HepG2 (cell line): Measurements from ENCODE around the gene STIMATE. TPM values are rescaled to one million over a fixed set of nuclear protein-coding genes. Genes with fewer than 3 reads are reported as not detected.

Source experiments
- ATAC-seq: fragments of 200-7000 bp; cut with Tn5 transposase; 3 replicates; pipeline ENCODE4 v1.9.1; 2020; ENCODE audit warnings: mild to moderate bottlenecking, moderate library complexity
- BruUV-seq: library from RNA; stranded (reverse); fragments of 400-500 nt; replicated peaks from 2 replicates; lab custom pipeline; 2021; lab: Mats Ljungman, UMichigan
- CTCF ChIA-PET: fragments of 300-600 bp; formaldehyde crosslinking; extraction: SDS; loops from one replicate; lab custom pipeline; 2021; ENCODE audit warnings: low total read pairs, inconsistent platforms, low intra/inter-chr PET ratio; lab: Yijun Ruan, JAX
- POLR2A ChIA-PET: fragments of 350-600 bp; sonication (Branson Sonifier 250); formaldehyde crosslinking; loops from one replicate; lab custom pipeline; 2020; ENCODE audit warnings: antibody characterized with exemption, inconsistent platforms; lab: Yijun Ruan, JAX
- DNase-seq: peaks from one replicate; pipeline ENCODE4 v3.0.0-alpha.2; 2015; ENCODE audit warnings: low spot score
- FAIRE-seq: peaks from 3 replicates; lab custom pipeline; 2011; peaks lifted over from hg19 to GRCh38; lab: Jason Lieb, UNC
- H2AFZ ChIP-seq: one replicate; pipeline ENCODE4 v1.6.1; 2011; ENCODE audit warnings: low read length, inconsistent platforms
- H3K27ac ChIP-seq: fragments of 300-600 bp; 3 replicates; pipeline ENCODE4 v1.8.0; 2011; ENCODE audit warnings: mixed run types, mild to moderate bottlenecking, mixed read lengths, low read length, inconsistent platforms; ENCODE audit not compliant: insufficient read depth; ENCODE audit errors: extremely low read length
- H3K27me3 ChIP-seq, 2 experiments: fragments of 200-600 bp in 1 of 2; 2 replicates in 1 of 2; 3 replicates in 1 of 2; pipeline versions ENCODE4 v1.6.0 to v1.8.0; 2011; ENCODE audit warnings: low read length in 2 of 2, mild to moderate bottlenecking in 2 of 2, moderate library complexity in 2 of 2, inconsistent platforms in 1 of 2; ENCODE audit not compliant: insufficient read depth in 2 of 2, control insufficient read depth in 1 of 2
- H3K36me3 ChIP-seq, 2 experiments: fragments of 200-600 bp in 1 of 2; replicated peaks in 1 of 2; 2 replicates in 1 of 2; 3 replicates in 1 of 2; pipeline versions ENCODE4 v1.5.1 to v1.8.0; 2011; ENCODE audit warnings: low read length in 2 of 2, inconsistent platforms in 1 of 2; ENCODE audit not compliant: insufficient read depth in 2 of 2, control insufficient read depth in 1 of 2
- H3K4me1 ChIP-seq: 2 replicates; pipeline ENCODE4 v1.5.1; 2012; ENCODE audit warnings: low read length, inconsistent platforms; ENCODE audit not compliant: insufficient read depth
- H3K4me2 ChIP-seq: 2 replicates; pipeline ENCODE4 v1.6.0; 2011; ENCODE audit warnings: low read depth, low read length, inconsistent platforms
- H3K4me3 ChIP-seq, 3 experiments: fragments of 200-600 bp in 1 of 3; sonication (generic), shearing (Covaris generic) in 1 of 3; replicated peaks in 1 of 3; 2 replicates each; pipeline ENCODE4 v1.5.1; 2011 to 2016; ENCODE audit warnings: low read length in 3 of 3, inconsistent platforms in 2 of 3, low read depth in 2 of 3, mild to moderate bottlenecking in 2 of 3, control low read depth in 1 of 3, mixed read lengths in 1 of 3; ENCODE audit not compliant: insufficient read depth in 1 of 3
- H3K79me2 ChIP-seq: one replicate; pipeline ENCODE4 v1.6.1; 2011; ENCODE audit warnings: low read length, inconsistent platforms; ENCODE audit not compliant: insufficient read depth
- H3K9ac ChIP-seq: 2 replicates; pipeline ENCODE4 v1.6.0; 2011; ENCODE audit warnings: mild to moderate bottlenecking, low read depth, low read length, inconsistent platforms; ENCODE audit not compliant: insufficient read depth
- H3K9me3 ChIP-seq: 2 replicates; pipeline ENCODE4 v1.5.1; 2012; ENCODE audit warnings: mild to moderate bottlenecking, low read length
- H4K20me1 ChIP-seq: 2 replicates; pipeline ENCODE4 v1.6.0; 2011; ENCODE audit warnings: inconsistent platforms, mild to moderate bottlenecking, low read length, moderate library complexity; ENCODE audit not compliant: insufficient read depth
- FOXA1 ChIP-seq, 2 experiments: fragments of 450-650 bp in 1 of 2; sonication (generic) in 1 of 2; formaldehyde crosslinking in 1 of 2; IDR thresholded peaks; 2 replicates each; pipeline versions ENCODE4 v1.4.0 to v1.6.1; 2016 to 2020; ENCODE audit warnings: missing genetic modification reagents in 1 of 2
- GABPB1 ChIP-seq: IDR thresholded peaks from 2 replicates; pipeline ENCODE4 v1.6.1; 2016; ENCODE audit warnings: mild to moderate bottlenecking, missing genetic modification reagents, moderate library complexity, missing compliant biosample characterization
- GTF2F1 ChIP-seq: fragments of 150-350 bp; IDR thresholded peaks from 2 replicates; pipeline ENCODE4 v1.6.1; 2014; ENCODE audit warnings: low read length
- HNF4A ChIP-seq: sonication (generic); formaldehyde crosslinking; IDR thresholded peaks from 2 replicates; pipeline ENCODE4 v1.4.0; 2020; ENCODE audit warnings: missing genetic modification reagents
- MED13 ChIP-seq: sonication (generic); formaldehyde crosslinking; IDR thresholded peaks from 2 replicates; pipeline ENCODE4 v1.5.0; 2020; ENCODE audit warnings: missing genetic modification reagents
- MIER3 ChIP-seq: IDR thresholded peaks from 2 replicates; pipeline ENCODE4 v1.6.1; 2016; ENCODE audit warnings: missing compliant biosample characterization, borderline replicate concordance
- NBN ChIP-seq: fragments of 450-650 bp; conservative IDR thresholded peaks from 2 replicates; pipeline ENCODE4 v1.6.1; 2017
- TEAD2 ChIP-seq: sonication (generic); formaldehyde crosslinking; IDR thresholded peaks from 2 replicates; pipeline ENCODE4 v1.9.0; 2021; ENCODE audit warnings: missing genetic modification reagents
- WIZ ChIP-seq: sonication (generic); formaldehyde crosslinking; IDR thresholded peaks from 2 replicates; pipeline ENCODE4 v1.5.1; 2020; ENCODE audit warnings: mild to moderate bottlenecking, missing genetic modification reagents
- ZMYM2 ChIP-seq: sonication (generic); formaldehyde crosslinking; IDR thresholded peaks from 2 replicates; pipeline ENCODE4 v1.8.0; 2022; ENCODE audit warnings: mild to moderate bottlenecking, missing genetic modification reagents
- WGBS: methylation state at CpG from one replicate; pipeline ENCODE4 v1.1.6; 2017; ENCODE audit warnings: low lambda C conversion rate; 5-methylcytosine and 5-hydroxymethylcytosine counted together
- in situ Hi-C: cut with HindIII; loops from 2 replicates; pipeline ENCODE4 v1.10.0; 2017; ENCODE audit warnings: low pct_unique_long_range_greater_than_20kb; ENCODE audit not compliant: extremely low pct_ligation_motif_present
- intact Hi-C: fragments of 100-400 bp; cut with micrococcal nuclease; formaldehyde crosslinking; loops from one replicate; pipeline ENCODE4 v1.10.0; 2022; ENCODE audit not compliant: unreplicated experiment
- polyA plus RNA-seq, 8 experiments: library from polyadenylated mRNA; depleted of rRNA in 3 of 8; stranded (reverse) in 7 of 8; unstranded in 1 of 8; fragments of >200 nt; fragmentation: Illumina TruSeq in 4 of 8; extraction: Trizol in 4 of 8; gene quantifications; 2 replicates each; pipeline versions ENCODE4 v1.2.1 to v1.2.3, GENCODE V29; 2011 to 2016; ENCODE audit warnings: low read depth in 4 of 8, missing spikeins in 1 of 8, mixed read lengths in 1 of 8; ENCODE audit not compliant: insufficient read depth in 1 of 8
- total RNA-seq, 5 experiments: library from RNA; depleted of rRNA; stranded (reverse); fragments of >200 nt; fragmentation: Illumina TruSeq; extraction: Trizol; gene quantifications; 2 replicates each; pipeline ENCODE4 v1.2.3, GENCODE V29; 2016; ENCODE audit warnings: low read depth in 1 of 5
- TF ChIP-seq, protein P1 (sequence below): sonication (generic); formaldehyde crosslinking; IDR thresholded peaks from 2 replicates; pipeline ENCODE4 v1.5.0; 2020; ENCODE audit warnings: missing genetic modification reagents, mild to moderate bottlenecking, borderline replicate concordance
- TF ChIP-seq, protein P2 (sequence below): fragments of 450-650 bp; IDR thresholded peaks from 2 replicates; pipeline ENCODE4 v1.6.1; 2016
- TF ChIP-seq, protein P3 (sequence below): sonication (generic); formaldehyde crosslinking; conservative IDR thresholded peaks from 2 replicates; pipeline ENCODE4 v1.8.0; 2022; ENCODE audit warnings: missing genetic modification reagents

STIMATE gene
- total and polyA plus RNA-seq, 2 of the 13 experiments (the other 11 are each of a cell fraction or from before 2014, with no cell fraction given), result 5.7 to 11.7 TPM

DNA sequence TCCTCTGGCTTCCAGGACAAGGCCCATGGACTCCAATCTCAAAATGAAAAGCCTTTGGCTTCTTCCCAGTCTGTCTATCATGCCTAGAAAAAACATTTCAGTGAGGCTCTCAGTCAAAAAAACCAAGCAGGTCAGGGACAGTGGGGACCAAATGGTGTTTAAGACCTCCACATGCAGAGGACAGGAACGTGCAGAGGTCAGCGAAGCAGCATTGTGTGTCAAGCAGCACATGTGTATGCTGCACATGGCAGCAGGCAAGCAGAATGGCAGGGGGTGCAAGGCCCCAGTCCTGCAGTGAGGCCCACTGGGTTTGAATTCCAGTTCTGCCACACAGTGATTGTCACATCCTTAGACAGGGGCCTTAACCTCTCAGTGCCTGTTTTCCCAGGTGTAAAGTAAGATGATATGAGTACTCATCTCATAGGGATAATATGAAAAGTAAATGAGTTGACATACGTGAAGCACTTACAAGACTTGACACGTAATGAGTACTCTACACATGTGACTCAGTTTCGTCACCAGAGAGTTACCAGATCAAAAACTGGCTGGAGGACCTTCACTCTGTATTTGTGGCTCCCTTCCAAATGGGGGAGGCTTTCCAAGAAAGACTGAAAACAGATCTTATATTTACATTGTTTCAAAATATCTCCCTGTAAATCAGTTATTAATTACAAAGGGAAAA lies 11.2 kb downstream of the STIMATE start:
- H3K36me3 ChIP-seq, result no peaks in the 10 kb centered on the region; a peak in 1 of 5 replicates
- CTCF ChIA-PET, result no interaction called here
- no peaks in the 10 kb centered on the region for H3K9me3 ChIP-seq
- in situ Hi-C loops (no loop called here), intact Hi-C loops (no loop called here)
- DNase-seq (no peak), ATAC-seq (no peak), FAIRE-seq (no peak)
- no peaks in the 10 kb centered on the region for H3K27me3 ChIP-seq
- no peak overlapping the region for H3K4me3 ChIP-seq
- no peak overlapping the region for H3K9ac ChIP-seq
- no peak overlapping the region for H3K27ac ChIP-seq
- no peak overlapping the region for H3K4me2 ChIP-seq
- no peak overlapping the region for H2AFZ ChIP-seq
- WGBS, result 93% methylated on average over 5 of the region's 5 CpGs
- no peaks in the 10 kb centered on the region for H3K79me2 ChIP-seq
- no peaks in the 10 kb centered on the region for H4K20me1 ChIP-seq
- POLR2A ChIA-PET, result no interaction called here
- no TSS peak for BruUV-seq
- peaks cover 3% of the 10 kb centered on the region for H3K4me1 ChIP-seq
- no peak for TF ChIP-seq MIER3 (CRISPR knock-in tag)
- TF ChIP-seq NBN, result no peak
- TF ChIP-seq WIZ (CRISPR knock-in tag), result no peak
- no peak for TF ChIP-seq HNF4A
- TF ChIP-seq, protein P1, sequence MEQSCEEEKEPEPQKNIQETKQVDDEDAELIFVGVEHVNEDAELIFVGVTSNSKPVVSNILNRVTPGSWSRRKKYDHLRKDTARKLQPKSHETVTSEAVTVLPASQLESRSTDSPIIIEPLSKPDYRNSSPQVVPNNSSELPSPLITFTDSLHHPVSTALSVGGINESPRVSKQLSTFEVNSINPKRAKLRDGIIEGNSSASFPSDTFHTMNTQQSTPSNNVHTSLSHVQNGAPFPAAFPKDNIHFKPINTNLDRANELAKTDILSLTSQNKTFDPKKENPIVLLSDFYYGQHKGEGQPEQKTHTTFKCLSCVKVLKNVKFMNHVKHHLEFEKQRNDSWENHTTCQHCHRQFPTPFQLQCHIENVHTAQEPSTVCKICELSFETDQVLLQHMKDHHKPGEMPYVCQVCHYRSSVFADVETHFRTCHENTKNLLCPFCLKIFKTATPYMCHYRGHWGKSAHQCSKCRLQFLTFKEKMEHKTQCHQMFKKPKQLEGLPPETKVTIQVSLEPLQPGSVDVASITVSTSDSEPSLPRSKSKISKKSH, result no peak
- no peak for TF ChIP-seq MED13 (CRISPR knock-in tag)
- TF ChIP-seq TEAD2 (CRISPR knock-in tag), result no peak
- TF ChIP-seq, all 625 proteins: peak for 0

DNA sequence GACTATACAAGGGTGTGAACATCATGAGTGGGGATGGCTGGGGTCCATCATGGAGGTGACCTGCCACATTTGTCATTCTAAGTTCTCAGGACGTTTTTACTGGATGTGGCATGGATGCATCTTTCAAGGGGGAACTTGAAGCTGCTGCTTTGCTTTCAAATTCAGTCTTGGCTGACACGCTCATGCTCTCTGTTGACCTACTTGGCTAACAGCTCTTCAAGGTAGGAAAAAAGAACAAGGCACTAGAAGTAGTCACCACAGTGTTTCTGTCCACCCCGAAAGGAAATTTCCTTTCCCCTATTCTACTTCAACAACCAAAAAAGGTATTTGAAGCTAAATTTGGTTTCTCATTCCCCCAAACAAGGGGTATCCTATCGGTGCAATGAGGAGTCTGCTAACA lies 15.0 kb downstream of the STIMATE start:
- no peak for ATAC-seq
- no TSS peak for BruUV-seq

More for the DNA sequence above, 15.0 kb downstream of the STIMATE start:
- no peak overlapping the region for H3K4me2 ChIP-seq
- POLR2A ChIA-PET, result no interaction called here
- DNase-seq, result no peak
- H4K20me1 ChIP-seq, result no peaks in the 10 kb centered on the region
- H3K9ac ChIP-seq, result no peak overlapping the region
- no peak for FAIRE-seq
- CTCF ChIA-PET, result no interaction called here
- no peaks in the 10 kb centered on the region for H3K9me3 ChIP-seq
- no peak overlapping the region for H3K27ac ChIP-seq
- no peak for TF ChIP-seq ZMYM2
- no peak for TF ChIP-seq FOXA1 (IDR thresholded peaks at IDR 0.05)
- no peak for TF ChIP-seq FOXA1 (CRISPR knock-in tag; IDR thresholded peaks at IDR 0.05)
- TF ChIP-seq, protein P2, sequence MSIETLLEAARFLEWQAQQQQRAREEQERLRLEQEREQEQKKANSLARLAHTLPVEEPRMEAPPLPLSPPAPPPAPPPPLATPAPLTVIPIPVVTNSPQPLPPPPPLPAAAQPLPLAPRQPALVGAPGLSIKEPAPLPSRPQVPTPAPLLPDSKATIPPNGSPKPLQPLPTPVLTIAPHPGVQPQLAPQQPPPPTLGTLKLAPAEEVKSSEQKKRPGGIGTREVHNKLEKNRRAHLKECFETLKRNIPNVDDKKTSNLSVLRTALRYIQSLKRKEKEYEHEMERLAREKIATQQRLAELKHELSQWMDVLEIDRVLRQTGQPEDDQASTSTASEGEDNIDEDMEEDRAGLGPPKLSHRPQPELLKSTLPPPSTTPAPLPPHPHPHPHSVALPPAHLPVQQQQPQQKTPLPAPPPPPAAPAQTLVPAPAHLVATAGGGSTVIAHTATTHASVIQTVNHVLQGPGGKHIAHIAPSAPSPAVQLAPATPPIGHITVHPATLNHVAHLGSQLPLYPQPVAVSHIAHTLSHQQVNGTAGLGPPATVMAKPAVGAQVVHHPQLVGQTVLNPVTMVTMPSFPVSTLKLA, result no peak
- no peak for TF ChIP-seq GABPB1 (CRISPR knock-in tag)
- TF ChIP-seq, protein P3, sequence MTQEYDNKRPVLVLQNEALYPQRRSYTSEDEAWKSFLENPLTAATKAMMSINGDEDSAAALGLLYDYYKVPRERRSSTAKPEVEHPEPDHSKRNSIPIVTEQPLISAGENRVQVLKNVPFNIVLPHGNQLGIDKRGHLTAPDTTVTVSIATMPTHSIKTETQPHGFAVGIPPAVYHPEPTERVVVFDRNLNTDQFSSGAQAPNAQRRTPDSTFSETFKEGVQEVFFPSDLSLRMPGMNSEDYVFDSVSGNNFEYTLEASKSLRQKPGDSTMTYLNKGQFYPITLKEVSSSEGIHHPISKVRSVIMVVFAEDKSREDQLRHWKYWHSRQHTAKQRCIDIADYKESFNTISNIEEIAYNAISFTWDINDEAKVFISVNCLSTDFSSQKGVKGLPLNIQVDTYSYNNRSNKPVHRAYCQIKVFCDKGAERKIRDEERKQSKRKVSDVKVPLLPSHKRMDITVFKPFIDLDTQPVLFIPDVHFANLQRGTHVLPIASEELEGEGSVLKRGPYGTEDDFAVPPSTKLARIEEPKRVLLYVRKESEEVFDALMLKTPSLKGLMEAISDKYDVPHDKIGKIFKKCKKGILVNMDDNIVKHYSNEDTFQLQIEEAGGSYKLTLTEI (CRISPR knock-in tag), result no peak
- TF ChIP-seq GTF2F1, result no peak
- TF ChIP-seq, all 625 proteins: peak for 0
- no peak overlapping the region for H2AFZ ChIP-seq
- no peaks in the 10 kb centered on the region for H3K27me3 ChIP-seq
- intact Hi-C loops (no loop called here), in situ Hi-C loops (no loop called here)
- no peaks in the 10 kb centered on the region for H3K79me2 ChIP-seq
- H3K4me3 ChIP-seq, result no peak overlapping the region
- no peaks in the 10 kb centered on the region for H3K4me1 ChIP-seq
- H3K36me3 ChIP-seq, result 0 out of 5 replicates have a peak, but pooled peaks cover 0 to 3% of the 10 kb centered on the region in 2 experiments
- WGBS, result 86% methylated on average over 4 of the region's 4 CpGs
